Measurements from ENCODE around the gene JAK1. TPM values are rescaled to one million over a fixed set of nuclear protein-coding genes. Genes with fewer than 3 reads are reported as not detected.

The JAK1 gene
- total and polyA plus RNA-seq, 9 of the 15 experiments (the other 6 are each of a cell fraction or from before 2014, with no cell fraction given): 9.7 to 44.1 (median 42.5) TPM

- no peak for TF ChIP-seq RERE (CRISPR knock-in tag; IDR thresholded peaks at IDR 0.05; ENCODE audit: borderline replicate concordance)
- TF ChIP-seq ELF2 (CRISPR knock-in tag; IDR thresholded peaks at IDR 0.05): no peak
- TF ChIP-seq HDAC2 (IDR thresholded peaks at IDR 0.05): no peak
- no peak for TF ChIP-seq CBX1 (IDR thresholded peaks at IDR 0.05; ENCODE audit: low read depth)
- no peak for TF ChIP-seq ZNF318 (IDR thresholded peaks at IDR 0.05; ENCODE audit: borderline replicate concordance in 1 of 2, low read depth in 1 of 2)
- no peak for TF ChIP-seq MAZ (CRISPR knock-in tag; conservative IDR thresholded peaks at IDR 0.05 in 1 of 2, IDR thresholded peaks at IDR 0.05 in 1 of 2)
Observed at GRCh38 chr1:64942675-64943074, 23.7 kb downstream of the JAK1 start (continued).

Data from K562 (cell line).